ENCODE measurements around the gene TSACC.

DNA sequence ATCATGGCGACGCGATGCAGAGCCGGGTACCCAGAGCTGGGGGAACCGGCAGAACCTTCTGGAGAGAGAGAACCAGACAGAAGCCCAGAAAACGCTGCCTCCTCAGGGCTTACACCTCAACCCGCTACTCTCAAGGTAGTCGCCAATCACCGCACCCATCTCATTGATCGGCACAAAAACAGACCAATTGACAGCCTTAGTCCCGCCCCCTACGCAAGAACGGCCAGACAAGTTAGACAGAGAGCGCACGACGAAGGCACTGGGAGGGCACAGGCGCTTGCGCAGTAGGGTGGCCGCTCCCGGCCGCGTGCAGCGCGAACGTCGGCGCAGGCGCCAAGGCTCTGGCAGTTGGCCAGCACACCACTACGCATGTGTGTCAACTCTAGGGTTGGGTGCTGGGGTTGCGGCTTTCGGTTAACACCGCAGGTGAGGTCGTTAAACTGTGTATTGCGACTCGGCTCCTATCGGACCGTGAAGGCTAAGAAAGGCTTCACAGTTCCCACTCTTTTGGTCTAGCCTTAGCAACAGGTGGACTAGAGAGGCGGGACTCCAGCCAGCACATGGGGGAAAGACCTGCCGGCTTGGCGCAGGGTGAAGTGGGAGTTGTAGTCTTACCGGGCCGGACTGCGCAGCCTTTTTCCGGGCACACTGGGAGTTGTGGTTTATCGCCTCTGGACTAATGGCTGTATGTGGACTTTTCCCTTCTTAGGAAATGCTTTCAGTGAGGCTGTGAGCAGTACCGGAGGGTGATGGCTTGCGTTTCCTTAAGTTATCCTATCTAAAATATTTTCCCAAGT, at the start of gene TSACC, which contains the start of gene CCT3:
- TF ChIP-seq, protein P1, sequence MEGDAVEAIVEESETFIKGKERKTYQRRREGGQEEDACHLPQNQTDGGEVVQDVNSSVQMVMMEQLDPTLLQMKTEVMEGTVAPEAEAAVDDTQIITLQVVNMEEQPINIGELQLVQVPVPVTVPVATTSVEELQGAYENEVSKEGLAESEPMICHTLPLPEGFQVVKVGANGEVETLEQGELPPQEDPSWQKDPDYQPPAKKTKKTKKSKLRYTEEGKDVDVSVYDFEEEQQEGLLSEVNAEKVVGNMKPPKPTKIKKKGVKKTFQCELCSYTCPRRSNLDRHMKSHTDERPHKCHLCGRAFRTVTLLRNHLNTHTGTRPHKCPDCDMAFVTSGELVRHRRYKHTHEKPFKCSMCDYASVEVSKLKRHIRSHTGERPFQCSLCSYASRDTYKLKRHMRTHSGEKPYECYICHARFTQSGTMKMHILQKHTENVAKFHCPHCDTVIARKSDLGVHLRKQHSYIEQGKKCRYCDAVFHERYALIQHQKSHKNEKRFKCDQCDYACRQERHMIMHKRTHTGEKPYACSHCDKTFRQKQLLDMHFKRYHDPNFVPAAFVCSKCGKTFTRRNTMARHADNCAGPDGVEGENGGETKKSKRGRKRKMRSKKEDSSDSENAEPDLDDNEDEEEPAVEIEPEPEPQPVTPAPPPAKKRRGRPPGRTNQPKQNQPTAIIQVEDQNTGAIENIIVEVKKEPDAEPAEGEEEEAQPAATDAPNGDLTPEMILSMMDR (IDR thresholded peaks at IDR 0.05; ENCODE audit: low read length): no peak
- TF ChIP-seq EZH2phosphoT487 (IDR thresholded peaks at IDR 0.05; ENCODE audit: low read length): no peak
- no peak for TF ChIP-seq EZH2 (optimal IDR thresholded peaks at IDR 0.05; ENCODE audit: low read depth, low read length)
